Stimulated activated CD4-positive, alpha-beta T cell treated with anti-CD3 and anti-CD28 coated beads, Interleukin-4, amount 100 ng/mL, for 1 hour (primary cell): ENCODE data around the gene WDFY2.

Source experiments
- DNase-seq: peaks from one replicate; pipeline ENCODE4 v3.0.0-alpha.2; 2020

Gene WDFY2

GRCh38 chr13:51717786-51718398 lies 133.6 kb downstream of the WDFY2 start:
- no peak for DNase-seq

DNA sequence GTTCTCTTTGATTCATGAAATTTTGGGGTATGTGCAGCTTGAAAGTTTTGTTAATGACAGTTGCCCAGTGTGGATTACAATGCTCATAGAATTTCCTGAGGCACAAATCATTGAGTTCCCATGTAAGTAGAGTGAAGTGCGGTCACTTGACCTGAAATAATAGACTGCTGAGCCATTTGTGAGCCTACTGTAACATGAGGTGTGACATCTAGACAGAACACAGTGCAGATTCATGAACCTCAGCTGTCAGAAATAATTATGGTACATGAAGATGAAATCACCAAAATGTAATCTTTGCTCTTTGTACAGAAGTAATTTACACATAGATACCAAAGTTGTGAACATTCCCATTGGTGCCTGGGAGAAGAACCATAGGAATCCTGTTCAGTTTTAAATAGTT lies 135.1 kb downstream of the WDFY2 start:
- DNase-seq, result no peak

- DNase-seq, result no peak
Observed at GRCh38 chr13:51721496-51721895, 137.2 kb downstream of the WDFY2 start.

DNA sequence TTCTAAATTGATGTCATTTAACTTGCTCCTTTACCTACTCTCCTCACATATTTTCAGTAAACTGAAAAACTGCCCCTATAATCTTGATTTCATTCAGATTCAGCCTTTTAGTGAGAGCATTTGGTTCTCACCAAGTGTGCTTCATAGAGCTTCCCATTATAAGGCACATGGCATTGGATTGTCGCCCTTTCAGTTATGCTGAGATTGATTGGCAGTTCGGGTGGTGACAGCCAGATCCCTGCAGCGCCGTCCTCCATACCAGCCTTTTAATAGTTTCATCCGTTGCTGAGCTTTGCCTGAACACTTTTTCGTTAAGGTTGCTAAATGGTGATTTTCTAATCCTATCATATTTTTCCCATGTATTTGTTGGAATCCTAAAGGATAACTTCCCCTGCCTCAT lies 139.3 kb downstream of the WDFY2 start:
- no peak for DNase-seq

DNA sequence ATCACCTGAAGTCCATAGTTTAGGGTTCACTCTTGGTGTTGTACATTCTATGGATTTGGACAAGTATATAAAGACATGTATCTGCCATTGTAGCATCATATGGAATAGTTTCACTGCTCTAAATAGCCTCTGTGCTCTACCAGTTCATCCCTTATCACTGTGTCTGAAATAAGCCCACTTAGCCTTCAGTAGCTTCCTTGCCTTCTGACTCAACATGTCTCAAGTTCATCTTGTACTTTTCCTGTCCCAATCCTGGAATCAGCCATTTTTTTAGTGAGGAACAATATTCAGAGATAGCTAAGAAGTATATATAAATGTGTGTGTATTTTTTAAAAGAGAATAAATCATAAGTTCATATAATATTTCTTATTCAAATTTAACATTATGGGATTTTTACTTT lies 140.5 kb downstream of the WDFY2 start:
- DNase-seq, result no peak

GRCh38 chr13:51726446-51727193 lies 142.4 kb downstream of the WDFY2 start:
- no peak for DNase-seq

DNA sequence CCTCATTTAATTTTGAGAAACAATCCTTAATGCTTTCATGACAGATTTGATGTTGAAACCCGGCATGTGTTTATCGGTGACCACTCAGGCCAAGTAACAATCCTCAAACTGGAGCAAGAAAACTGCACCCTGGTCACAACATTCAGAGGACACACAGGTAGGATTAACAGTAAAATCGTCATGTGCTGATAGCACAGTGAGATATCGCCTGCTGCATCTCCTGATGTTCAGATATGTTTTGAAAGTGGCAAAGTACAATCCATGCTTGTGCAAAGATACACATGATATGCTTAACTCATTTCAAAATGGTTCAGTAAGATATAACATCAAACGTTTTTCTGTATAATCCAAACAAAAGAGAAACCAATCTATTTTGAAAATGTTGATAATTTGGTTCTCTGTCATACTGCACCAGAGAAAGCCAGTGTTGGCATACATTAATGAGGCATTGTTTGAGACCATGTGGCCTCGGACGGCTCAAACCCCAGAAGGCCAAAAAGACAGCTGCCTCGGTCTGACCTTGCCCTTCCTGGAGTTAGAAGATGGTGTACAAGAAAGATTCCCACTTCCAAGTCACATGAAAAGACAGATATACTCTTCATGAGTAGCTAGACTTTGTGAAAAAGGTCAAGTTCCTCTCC lies 143.5 kb downstream of the WDFY2 start:
- DNase-seq, result no peak

GRCh38 chr13:51728275-51728673 lies 144.0 kb downstream of the WDFY2 start:
- DNase-seq, result no peak

DNA sequence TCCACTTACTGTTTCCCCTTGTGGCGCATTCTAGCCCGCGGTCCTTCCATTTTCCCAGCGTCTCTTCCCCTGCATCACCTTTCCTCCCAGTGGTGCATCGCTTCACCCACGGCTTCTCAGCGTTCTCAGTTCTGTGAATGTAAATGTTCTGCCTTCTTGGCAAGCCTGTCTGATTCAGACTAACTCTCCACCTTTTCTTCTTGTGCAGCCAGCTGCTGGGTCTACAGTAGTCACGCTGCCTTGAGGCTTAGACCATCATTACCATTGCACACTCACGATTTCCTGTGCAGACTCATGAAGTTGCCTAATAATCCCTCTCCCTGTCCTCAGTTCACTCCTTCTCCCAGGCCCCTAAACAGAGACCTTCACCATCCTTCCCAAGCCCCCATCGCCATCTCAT lies 144.7 kb downstream of the WDFY2 start:
- no peak for DNase-seq

- peak; percentile 21 for DNase-seq
Observed at GRCh38 chr13:51729866-51730553, 145.7 kb downstream of the WDFY2 start.

GRCh38 chr13:51730927-51731326 lies 146.7 kb downstream of the WDFY2 start:
- no peak for DNase-seq

DNA sequence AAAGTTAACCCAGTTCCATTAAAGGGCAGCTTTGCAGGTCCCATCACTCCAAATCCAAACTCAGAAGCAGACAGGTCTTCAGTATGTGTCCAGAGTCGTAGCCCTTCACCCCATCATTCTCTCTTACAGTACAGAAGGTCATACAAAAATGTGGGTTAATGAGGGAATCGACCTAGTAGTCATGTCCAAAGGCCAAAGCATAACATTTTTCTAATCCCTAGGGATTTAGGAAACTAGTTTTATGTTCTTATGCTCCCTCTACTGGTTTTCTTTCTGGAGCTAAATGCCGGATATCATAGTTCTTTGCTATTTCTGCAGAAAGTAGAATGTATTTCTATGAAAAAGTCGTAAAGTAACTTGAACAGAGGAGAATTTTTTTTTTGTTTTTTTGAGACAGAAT lies 147.5 kb downstream of the WDFY2 start:
- no peak for DNase-seq

DNA sequence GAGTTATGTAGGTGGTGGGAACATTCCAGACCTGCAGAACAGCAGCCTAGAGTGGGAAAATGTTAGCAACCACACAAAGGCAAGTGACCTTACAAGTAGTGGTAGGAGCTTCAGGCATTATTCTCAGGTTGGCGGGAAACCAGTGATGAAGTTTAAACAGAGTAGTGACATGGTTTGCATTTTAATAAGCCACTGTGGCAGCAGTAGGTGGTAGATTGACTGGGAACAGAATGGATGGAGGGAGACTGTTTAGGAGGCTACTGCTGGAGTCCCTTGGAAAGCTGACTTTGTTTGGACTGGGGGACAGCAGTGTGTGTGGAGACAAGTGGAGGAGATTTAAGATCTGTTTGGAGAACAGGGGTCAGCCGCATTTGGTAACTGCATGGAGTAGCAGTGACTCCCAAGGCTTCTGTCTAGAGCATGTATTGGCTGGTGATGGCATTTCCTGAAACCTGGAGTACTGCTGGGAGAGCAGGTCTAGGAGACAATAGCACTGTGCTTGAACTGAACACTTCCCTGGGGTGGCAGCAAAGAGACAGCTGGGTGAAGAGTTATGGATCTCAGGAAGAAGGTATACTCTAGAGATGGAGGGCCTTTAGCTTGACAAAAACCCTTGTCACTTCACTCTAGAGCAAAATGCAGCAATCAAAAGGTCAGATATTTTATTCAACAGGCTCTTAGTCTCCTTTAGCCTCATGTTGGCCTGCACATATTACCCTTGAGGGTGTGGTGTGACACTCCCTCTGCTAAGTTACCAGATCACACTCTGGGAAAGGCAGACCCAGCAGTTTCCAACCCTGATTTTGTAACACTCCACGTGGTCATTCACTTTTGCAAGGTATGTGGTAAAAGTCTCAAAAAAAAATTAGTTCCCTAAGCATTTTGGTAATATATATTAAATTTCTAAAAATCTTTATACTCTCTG lies 149.4 kb downstream of the WDFY2 start:
- no peak for DNase-seq

DNA sequence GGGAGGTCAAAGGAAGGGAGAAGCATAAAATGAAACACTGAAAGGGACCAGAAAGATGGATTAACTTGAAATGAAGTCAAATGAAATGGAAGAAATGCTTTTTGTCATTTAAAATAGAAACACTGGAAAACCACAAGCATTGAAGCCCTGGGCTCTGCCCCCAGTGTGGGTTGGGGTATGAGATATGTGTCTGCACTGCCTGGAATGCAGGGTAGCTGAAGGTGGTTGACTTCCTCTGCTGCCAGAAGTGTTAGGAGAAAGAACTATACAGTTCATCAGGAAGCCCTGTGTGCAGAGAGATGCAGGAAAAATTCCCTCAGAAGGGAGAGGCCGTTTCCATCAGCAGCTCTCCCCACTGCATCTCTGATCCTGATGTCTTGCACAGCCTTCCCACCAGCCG lies 150.5 kb downstream of the WDFY2 start:
- no peak for DNase-seq

DNA sequence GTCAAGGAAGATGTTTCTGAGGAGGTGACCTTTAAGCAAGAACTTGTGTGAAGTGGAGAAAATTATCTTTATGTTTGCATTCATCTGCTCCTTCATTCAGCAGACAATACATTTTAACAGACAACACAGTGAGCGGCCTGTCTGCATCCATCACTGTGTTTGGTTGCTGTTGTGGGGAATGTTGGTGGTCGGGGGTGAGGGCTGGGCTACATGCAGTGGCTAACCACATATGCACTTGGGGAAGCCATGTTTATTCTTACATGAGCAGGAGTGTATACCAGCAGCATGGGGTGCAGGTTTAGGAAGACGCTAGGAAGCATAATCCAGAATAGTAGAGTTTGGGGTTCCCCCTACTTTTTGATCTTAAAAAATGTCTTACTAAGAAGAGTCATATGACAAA lies 153.3 kb downstream of the WDFY2 start:
- no peak for DNase-seq

GRCh38 chr13:51738226-51738905 lies 154.1 kb downstream of the WDFY2 start:
- no peak for DNase-seq

- DNase-seq, result no peak
Observed at GRCh38 chr13:51739027-51739764, 154.9 kb downstream of the WDFY2 start.

- no peak for DNase-seq
Observed at GRCh38 chr13:51740698-51741097, 156.4 kb downstream of the WDFY2 start.

DNA sequence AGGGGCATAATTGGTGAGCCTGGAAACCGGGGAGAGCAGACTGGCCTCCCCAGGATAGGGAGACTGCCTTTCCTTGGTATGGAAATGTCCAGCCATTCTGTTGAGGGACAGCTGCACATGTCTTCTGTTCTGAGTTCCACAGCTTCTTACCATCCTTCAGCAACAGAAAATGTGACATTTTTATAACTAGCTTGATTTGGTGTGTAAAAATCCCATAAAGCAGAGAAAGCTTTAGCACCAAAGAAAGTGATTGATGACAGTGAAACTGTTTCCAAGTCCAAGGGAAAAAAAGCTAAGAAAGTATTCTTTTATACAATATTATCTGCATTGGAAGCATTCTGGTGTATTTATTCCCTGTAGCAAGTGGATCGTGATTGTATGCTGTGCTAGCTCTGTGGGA lies 157.8 kb downstream of the WDFY2 start:
- DNase-seq, result no peak

DNA sequence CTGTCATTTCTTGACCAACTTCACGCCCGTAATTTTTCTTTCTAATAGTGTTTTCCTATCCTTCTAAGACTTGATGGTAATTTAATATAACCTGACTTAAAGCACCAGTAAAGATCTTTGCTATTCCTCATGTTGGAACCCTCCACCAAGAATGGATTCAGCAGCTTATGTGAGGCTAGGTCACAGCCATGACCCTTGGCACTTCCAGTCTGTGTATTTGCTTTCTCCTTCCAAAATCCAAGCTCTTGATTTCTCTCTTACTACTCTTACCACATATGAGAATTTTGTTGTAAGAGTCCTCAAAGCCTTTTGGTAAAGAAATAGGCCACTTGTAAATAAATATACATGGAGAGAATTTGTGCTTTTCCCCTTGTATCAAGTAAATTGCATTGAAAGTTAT lies 158.3 kb downstream of the WDFY2 start:
- no peak for DNase-seq

DNA sequence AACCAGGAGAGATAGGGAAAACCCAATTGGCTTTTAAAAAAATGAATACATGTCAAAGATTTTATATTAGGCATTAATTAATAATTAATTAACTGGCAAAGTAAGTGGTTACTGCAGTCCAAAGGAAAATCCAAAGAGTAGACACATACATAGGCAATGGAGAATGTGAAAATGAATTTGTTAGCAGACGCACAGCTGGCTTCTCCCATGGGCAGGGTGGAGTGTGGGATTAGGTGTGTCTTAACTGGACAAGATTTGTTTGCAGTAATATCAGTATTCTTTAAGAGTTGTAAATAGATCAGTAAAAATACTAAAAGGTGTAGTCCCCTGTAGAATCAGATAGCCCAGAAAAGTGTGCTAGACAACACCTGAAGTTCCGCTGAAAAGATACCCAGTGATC lies 161.0 kb downstream of the WDFY2 start:
- no peak for DNase-seq
